IMR-90 (cell line): Measurements from ENCODE around the gene WIPF1.

ENCODE experiments used
- BHLHE40 ChIP-seq: fragments of 150-350 bp; IDR thresholded peaks from 2 replicates; pipeline ENCODE4 v1.6.1; 2016; ENCODE audit warnings: mild to moderate bottlenecking, low read depth, low read length
- CEBPB ChIP-seq: IDR thresholded peaks from 2 replicates; pipeline ENCODE4 v1.6.1; 2012; ENCODE audit warnings: low read depth, low read length, improper control_type of control experiment
- CHD1 ChIP-seq: IDR thresholded peaks from 2 replicates; pipeline ENCODE4 v1.6.1; 2012; ENCODE audit warnings: low read depth, low read length, improper control_type of control experiment
- CTCF ChIP-seq: conservative IDR thresholded peaks from 2 replicates; pipeline ENCODE4 v1.5.1; 2012; ENCODE audit warnings: mild to moderate bottlenecking, low read depth, low read length, improper control_type of control experiment
- ELK1 ChIP-seq: fragments of 150-350 bp; IDR thresholded peaks from 2 replicates; pipeline ENCODE4 v1.6.1; 2016; ENCODE audit warnings: low read depth, mild to moderate bottlenecking, low read length, moderate library complexity, borderline replicate concordance
- MAZ ChIP-seq: IDR thresholded peaks from 2 replicates; pipeline ENCODE4 v1.6.1; 2012; ENCODE audit warnings: low read depth, mild to moderate bottlenecking, low read length, improper control_type of control experiment, moderate library complexity, borderline replicate concordance
- MXI1 ChIP-seq: IDR thresholded peaks from 2 replicates; pipeline ENCODE4 v1.6.1; 2012; ENCODE audit warnings: low read depth, mild to moderate bottlenecking, low read length, moderate library complexity, borderline replicate concordance
- NFE2L2 ChIP-seq: fragments of 150-350 bp; IDR thresholded peaks from 2 replicates; pipeline ENCODE4 v1.6.1; 2016; ENCODE audit warnings: low read depth, mild to moderate bottlenecking, low read length
- POLR2A ChIP-seq: IDR thresholded peaks from 2 replicates; pipeline ENCODE4 v1.6.1; 2012; ENCODE audit warnings: mild to moderate bottlenecking, low read depth, low read length
- RCOR1 ChIP-seq: IDR thresholded peaks from 2 replicates; pipeline ENCODE4 v1.6.1; 2012; ENCODE audit warnings: mild to moderate bottlenecking, low read length, improper control_type of control experiment; ENCODE audit not compliant: insufficient replicate concordance
- RFX5 ChIP-seq: IDR thresholded peaks from 2 replicates; pipeline ENCODE4 v1.8.0; 2012; ENCODE audit warnings: low read depth, mild to moderate bottlenecking, low read length, moderate library complexity
- SMC3 ChIP-seq: fragments of 150-350 bp; IDR thresholded peaks from 2 replicates; pipeline ENCODE4 v1.6.1; 2016; ENCODE audit warnings: low read depth, mild to moderate bottlenecking, antibody characterized with exemption, low read length, moderate library complexity

- no peak for TF ChIP-seq BHLHE40
- TF ChIP-seq CTCF = no peak
- TF ChIP-seq POLR2A = no peak
- TF ChIP-seq RFX5 = no peak
- TF ChIP-seq CHD1 = no peak
- TF ChIP-seq MXI1 = no peak
- no peak for TF ChIP-seq ELK1
- TF ChIP-seq NFE2L2 = no peak
- TF ChIP-seq CEBPB = no peak
- no peak for TF ChIP-seq SMC3
- TF ChIP-seq RCOR1 = no peak
- TF ChIP-seq MAZ = no peak
These were observed 44.7 kb downstream of the WIPF1 start for GRCh38 chr2:174552880-174553279.
